Glutamatergic neuron (in vitro differentiated cells): Measurements from ENCODE around the gene CAMK1D. TPM values are rescaled to one million over a fixed set of nuclear protein-coding genes. Genes with fewer than 3 reads are reported as not detected.
"Not testable (repeated sequence)": the region's sequence is repeated elsewhere in the genome, so short reads cannot be mapped to it uniquely, and the experiment has no call there.

Experiments
- DNase-seq: peaks from one replicate; pipeline ENCODE4 v3.0.0; 2022
- H3K27ac Mint-ChIP-seq: one replicate; pipeline ENCODE4 v1.8.0; 2020; ENCODE audit warnings: mild to moderate bottlenecking, mixed read lengths, inconsistent platforms; ENCODE audit not compliant: unreplicated experiment
- H3K27me3 Mint-ChIP-seq: one replicate; pipeline ENCODE4 v1.8.0; 2020; ENCODE audit warnings: mild to moderate bottlenecking, moderate library complexity, mixed read lengths, inconsistent platforms; ENCODE audit not compliant: unreplicated experiment
- H3K36me3 Mint-ChIP-seq: one replicate; pipeline ENCODE4 v1.8.0; 2020; ENCODE audit warnings: mild to moderate bottlenecking, mixed read lengths, inconsistent platforms; ENCODE audit not compliant: unreplicated experiment
- H3K4me1 Mint-ChIP-seq: one replicate; pipeline ENCODE4 v1.8.0; 2020; ENCODE audit warnings: mild to moderate bottlenecking, low read depth, mixed read lengths, inconsistent platforms; ENCODE audit not compliant: unreplicated experiment
- H3K4me3 Mint-ChIP-seq: one replicate; pipeline ENCODE4 v1.8.0; 2020; ENCODE audit warnings: mild to moderate bottlenecking, mixed read lengths, inconsistent platforms; ENCODE audit not compliant: unreplicated experiment
- H3K9me3 Mint-ChIP-seq: one replicate; pipeline ENCODE4 v1.8.0; 2020; ENCODE audit warnings: mild to moderate bottlenecking, moderate library complexity, mixed read lengths, inconsistent platforms; ENCODE audit not compliant: unreplicated experiment
- total RNA-seq: library from RNA; stranded (reverse); fragmentation: NEBNext Ultra II Directional; extraction: Animal tissue kit (Norgen Biotek cat#: 25700); gene quantifications from one replicate; pipeline ENCODE4 v1.2.1, GENCODE V29; 2021; ENCODE audit not compliant: unreplicated experiment
- TF ChIP-seq, protein P1 (sequence below): fragments of 200-600 bp; sonication (generic); IDR thresholded peaks from one replicate; pipeline ENCODE4 v1.5.0; 2021; ENCODE audit not compliant: partially characterized antibody, unreplicated experiment

Gene CAMK1D
- total RNA-seq, 1 donor from 2014 or later: 29.8 TPM

DNA sequence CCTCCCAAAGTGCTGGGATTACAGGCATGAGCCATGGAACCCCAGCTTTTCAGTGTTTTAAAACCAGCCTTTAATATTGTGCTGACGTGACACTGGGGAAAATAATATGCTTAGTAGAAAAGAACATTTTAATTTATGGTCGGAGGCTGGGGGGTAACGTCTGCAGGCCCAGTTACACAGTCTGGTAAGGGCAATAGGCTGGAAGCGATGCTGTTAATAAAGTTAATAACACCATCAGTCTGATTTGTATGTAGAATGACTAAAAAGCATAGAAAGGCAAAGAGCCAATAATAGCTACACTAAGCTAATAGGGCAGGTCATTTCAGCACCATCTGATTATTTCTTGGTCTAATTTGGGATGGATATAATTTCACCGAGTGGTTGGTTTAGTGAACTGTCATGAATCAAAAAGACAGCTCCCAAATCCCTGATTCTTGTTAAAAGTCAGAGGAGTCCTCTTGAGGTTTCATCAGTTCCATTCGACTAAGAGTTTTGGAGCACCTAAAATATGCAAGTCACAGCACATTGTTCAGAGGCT lies 192.9 kb downstream of the CAMK1D start:
- peaks cover 4% of the 10 kb centered on the region for H3K27me3 Mint-ChIP-seq
- H3K4me3 Mint-ChIP-seq: no peak overlapping the region
- peaks cover 19% of the 10 kb centered on the region for H3K4me1 Mint-ChIP-seq
- peaks cover 8% of the 10 kb centered on the region for H3K9me3 Mint-ChIP-seq
- no peak for DNase-seq
- H3K27ac Mint-ChIP-seq: no peak overlapping the region
- peaks cover 16% of the 10 kb centered on the region for H3K36me3 Mint-ChIP-seq
- TF ChIP-seq, protein P1, sequence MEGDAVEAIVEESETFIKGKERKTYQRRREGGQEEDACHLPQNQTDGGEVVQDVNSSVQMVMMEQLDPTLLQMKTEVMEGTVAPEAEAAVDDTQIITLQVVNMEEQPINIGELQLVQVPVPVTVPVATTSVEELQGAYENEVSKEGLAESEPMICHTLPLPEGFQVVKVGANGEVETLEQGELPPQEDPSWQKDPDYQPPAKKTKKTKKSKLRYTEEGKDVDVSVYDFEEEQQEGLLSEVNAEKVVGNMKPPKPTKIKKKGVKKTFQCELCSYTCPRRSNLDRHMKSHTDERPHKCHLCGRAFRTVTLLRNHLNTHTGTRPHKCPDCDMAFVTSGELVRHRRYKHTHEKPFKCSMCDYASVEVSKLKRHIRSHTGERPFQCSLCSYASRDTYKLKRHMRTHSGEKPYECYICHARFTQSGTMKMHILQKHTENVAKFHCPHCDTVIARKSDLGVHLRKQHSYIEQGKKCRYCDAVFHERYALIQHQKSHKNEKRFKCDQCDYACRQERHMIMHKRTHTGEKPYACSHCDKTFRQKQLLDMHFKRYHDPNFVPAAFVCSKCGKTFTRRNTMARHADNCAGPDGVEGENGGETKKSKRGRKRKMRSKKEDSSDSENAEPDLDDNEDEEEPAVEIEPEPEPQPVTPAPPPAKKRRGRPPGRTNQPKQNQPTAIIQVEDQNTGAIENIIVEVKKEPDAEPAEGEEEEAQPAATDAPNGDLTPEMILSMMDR: no peak

DNA sequence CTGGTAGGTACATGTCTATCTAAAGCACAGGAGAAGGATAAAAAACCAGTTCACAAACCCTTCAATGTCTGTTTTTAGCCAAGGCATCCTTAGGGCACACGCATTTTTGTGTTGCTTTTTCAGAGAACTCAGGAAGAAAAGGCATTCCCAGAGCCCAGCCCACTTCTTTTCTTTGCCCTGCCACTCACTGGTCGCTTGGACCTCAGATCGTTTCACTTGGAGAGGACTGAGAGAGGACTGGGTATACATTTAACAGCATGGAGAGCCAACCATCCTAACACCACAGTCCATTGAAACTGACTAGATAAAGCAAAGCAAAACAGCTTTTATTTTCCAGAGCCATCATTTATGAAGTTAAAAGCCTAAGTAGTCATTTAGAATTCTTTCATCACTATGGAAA lies 194.2 kb downstream of the CAMK1D start:
- peaks cover 11% of the 10 kb centered on the region for H3K4me1 Mint-ChIP-seq
- DNase-seq: no peak
- H3K9me3 Mint-ChIP-seq: peaks cover 6% of the 10 kb centered on the region
- H3K4me3 Mint-ChIP-seq: no peak overlapping the region
- peaks cover 2% of the 10 kb centered on the region for H3K27me3 Mint-ChIP-seq
- H3K36me3 Mint-ChIP-seq: peaks cover 16% of the 10 kb centered on the region
- H3K27ac Mint-ChIP-seq: no peak overlapping the region
- TF ChIP-seq, protein P1: no peak

DNA sequence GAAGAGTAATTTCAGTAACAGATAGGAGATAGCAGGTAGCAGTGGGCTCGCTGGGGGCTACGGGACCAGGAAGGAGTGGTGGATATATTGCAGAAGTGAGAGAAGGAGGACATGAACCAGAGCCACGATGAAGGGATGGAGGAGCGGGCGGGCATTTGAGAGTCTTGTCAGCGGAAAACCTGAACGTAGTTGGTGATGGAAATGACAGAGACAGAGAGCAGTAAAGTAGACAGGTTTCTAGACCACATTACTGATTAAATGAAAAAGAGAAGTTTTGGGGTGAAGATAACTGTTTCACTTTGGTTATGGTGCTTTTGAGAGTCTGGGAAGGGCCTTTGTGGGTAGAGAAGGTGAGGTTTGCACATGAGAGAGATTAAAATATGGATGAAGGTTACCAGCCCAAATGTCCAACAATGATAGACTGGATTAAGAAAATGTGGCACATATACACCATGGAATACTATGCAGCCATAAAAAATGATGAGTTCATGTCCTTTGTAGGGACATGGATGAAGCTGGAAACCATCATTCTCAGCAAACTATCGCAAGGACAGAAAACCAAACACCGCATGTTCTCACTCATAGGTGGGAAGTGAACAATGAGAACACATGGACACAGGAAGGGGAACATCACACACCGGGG lies 196.9 kb downstream of the CAMK1D start:
- not testable (repeated sequence) for H3K27me3 Mint-ChIP-seq, H3K4me3 Mint-ChIP-seq, H3K27ac Mint-ChIP-seq, H3K4me1 Mint-ChIP-seq, H3K9me3 Mint-ChIP-seq, DNase-seq
- H3K36me3 Mint-ChIP-seq: peaks cover 23% of the 10 kb centered on the region

DNA sequence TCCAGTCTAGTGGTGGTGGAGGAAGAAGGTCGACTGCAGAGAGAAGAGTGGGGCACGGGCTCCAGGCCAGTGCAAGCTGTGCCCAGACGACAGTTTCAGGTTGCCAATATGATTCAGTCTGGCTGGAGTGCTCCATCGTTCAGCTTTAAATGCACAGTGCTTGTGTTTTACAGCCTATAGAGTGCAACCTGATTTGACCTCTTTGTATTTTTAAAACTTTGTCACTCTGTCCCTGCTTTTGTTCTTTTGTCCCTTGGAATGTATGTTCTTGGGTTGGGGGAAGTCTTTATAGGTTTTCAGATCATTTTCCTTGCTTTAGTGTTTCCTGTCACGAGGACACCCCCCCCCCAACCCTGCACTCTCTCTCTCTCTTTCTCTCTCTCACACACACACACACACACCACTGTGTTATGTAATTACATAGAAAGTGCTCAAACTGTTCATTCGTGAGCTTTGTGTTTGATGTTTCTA lies 198.0 kb downstream of the CAMK1D start:
- H3K27ac Mint-ChIP-seq: no peak overlapping the region
- H3K4me3 Mint-ChIP-seq: no peak overlapping the region
- TF ChIP-seq, protein P1: no peak
- no peaks in the 10 kb centered on the region for H3K4me1 Mint-ChIP-seq
- peaks cover 23% of the 10 kb centered on the region for H3K36me3 Mint-ChIP-seq
- no peaks in the 10 kb centered on the region for H3K27me3 Mint-ChIP-seq
- H3K9me3 Mint-ChIP-seq: peaks cover 9% of the 10 kb centered on the region
- no peak for DNase-seq

DNA sequence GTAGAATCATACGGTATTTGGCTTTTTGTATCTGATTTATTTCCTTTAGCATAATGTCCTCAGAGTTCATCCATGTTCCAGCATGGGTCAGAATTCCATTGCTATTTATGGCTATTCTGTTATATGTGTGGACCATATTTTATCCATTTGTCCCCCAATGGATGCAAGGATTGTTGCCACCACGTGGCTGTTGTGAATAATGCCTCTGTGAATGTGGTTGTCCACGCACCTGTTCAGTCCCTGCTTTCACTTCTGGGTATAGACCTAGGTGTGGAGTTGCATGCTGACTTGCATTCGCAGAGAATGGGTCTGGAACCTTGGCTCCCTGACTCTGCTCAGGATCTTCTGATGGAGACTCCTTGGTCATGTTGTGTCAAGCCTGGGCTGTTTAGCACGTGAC lies 199.9 kb downstream of the CAMK1D start:
- Mint-ChIP-seq H3K36me3 (peaks cover 22% of the 10 kb centered on the region), H3K27me3 (no peaks in the 10 kb centered on the region), H3K27ac (no peak overlapping the region), H3K9me3 (peaks cover 9% of the 10 kb centered on the region), H3K4me3 (no peak overlapping the region), H3K4me1 (no peaks in the 10 kb centered on the region)
- no peak for DNase-seq
- TF ChIP-seq, protein P1: no peak
